ENCODE data around the gene TCF3. TPM values are rescaled to one million over a fixed set of nuclear protein-coding genes. Genes with fewer than 3 reads are reported as not detected.
"Not testable (repeated sequence)": the region's sequence is repeated elsewhere in the genome, so short reads cannot be mapped to it uniquely, and the experiment has no call there.

The TCF3 gene
- total and polyA plus RNA-seq, 4 donors, result 5.2 to 119 (median 12.8) TPM

DNA sequence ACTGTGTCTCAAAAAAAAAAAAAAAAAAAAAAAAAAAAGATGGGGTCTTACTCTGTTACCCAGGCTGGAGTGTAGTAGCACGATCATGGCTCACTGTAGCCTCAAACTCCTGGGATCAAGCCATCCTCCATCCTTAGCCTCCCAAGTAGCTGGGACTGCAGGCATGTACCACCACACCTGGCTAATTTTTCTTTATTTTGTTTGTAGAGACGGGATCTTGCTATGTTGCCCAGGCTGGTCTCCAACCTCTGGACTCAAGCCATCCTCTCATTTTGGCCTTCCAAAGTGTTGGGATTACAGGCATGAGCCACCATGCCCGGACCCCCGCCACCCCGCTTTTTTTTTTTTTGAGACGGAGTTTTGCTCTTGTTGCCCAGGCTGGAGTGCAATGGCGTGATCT lies 10.8 kb upstream of the TCF3 start:
- not testable (repeated sequence) for H3K4me3 ChIP-seq (ENCODE audit: low read depth in 1 of 3, low read length in 3 of 3); H3K9me3 ChIP-seq (ENCODE audit: control insufficient read depth in 4 of 4, low read length in 3 of 4); H3K36me3 ChIP-seq (ENCODE audit: control insufficient read depth in 4 of 4, insufficient read depth in 3 of 4, low read depth in 1 of 4, low read length in 3 of 4); H3K27ac ChIP-seq (ENCODE audit: low read depth in 1 of 2, low read length in 2 of 2); H3K27me3 ChIP-seq (ENCODE audit: control insufficient read depth in 4 of 4, insufficient read depth in 4 of 4, low read length in 3 of 4); H3K4me1 ChIP-seq (ENCODE audit: control insufficient read depth in 4 of 4, insufficient read depth in 4 of 4, low read length in 3 of 4); DNase-seq (ENCODE audit: low spot score); H3K9ac ChIP-seq (ENCODE audit: low read depth in 1 of 2, low read length in 2 of 2)
- 93% methylated on average over 7 of the region's 7 CpGs for WGBS

DNA sequence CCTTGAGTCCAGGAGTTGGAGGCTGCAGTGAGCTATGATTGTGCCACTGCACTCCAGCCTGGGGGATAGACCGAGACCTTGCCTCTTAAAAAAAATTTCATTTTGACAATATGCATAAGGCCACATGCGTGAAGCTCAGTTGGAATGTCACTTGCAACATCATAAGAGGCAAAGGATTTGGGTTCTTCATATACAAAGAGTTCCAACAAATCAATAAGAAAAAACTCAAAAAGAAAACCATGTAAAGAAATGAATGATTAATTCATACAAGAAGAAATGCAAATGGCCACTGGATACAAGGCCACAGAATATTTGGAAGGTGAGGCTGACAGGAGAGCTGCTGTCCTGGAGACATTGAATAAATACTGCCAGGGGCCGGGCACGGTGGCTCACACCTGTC lies 9.6 kb upstream of the TCF3 start:
- Histone ChIP-seq H3K9ac (ENCODE audit: low read depth in 1 of 2, low read length in 2 of 2) (no peak overlapping the region), H3K27me3 (ENCODE audit: control insufficient read depth in 4 of 4, insufficient read depth in 4 of 4, low read length in 3 of 4) (peaks cover 0 to 3% (median 0%) of the 10 kb centered on the region in 4 donors), H3K4me1 (ENCODE audit: control insufficient read depth in 4 of 4, insufficient read depth in 4 of 4, low read length in 3 of 4) (no peaks in the 10 kb centered on the region), H3K27ac (ENCODE audit: low read depth in 1 of 2, low read length in 2 of 2) (no peak overlapping the region), H3K36me3 (ENCODE audit: control insufficient read depth in 4 of 4, insufficient read depth in 3 of 4, low read depth in 1 of 4, low read length in 3 of 4) (no peaks in the 10 kb centered on the region), H3K4me3 (ENCODE audit: low read depth in 1 of 3, low read length in 3 of 3) (no peak overlapping the region), H3K9me3 (ENCODE audit: control insufficient read depth in 4 of 4, low read length in 3 of 4) (no peaks in the 10 kb centered on the region)
- no peak for TF ChIP-seq GABPA (IDR thresholded peaks at IDR 0.05 in 1 of 2, conservative IDR thresholded peaks at IDR 0.05 in 1 of 2)
- no peak for TF ChIP-seq JUND (IDR thresholded peaks at IDR 0.05)
- no peak for TF ChIP-seq TAF1 (conservative IDR thresholded peaks at IDR 0.05)
- TF ChIP-seq FOXA2 (IDR thresholded peaks at IDR 0.05), result no peak
- no peak for TF ChIP-seq FOXA1 (IDR thresholded peaks at IDR 0.05)
- no peak for TF ChIP-seq RXRA (IDR thresholded peaks at IDR 0.05)
- TF ChIP-seq EGR1 (IDR thresholded peaks at IDR 0.05; ENCODE audit: low read depth in 2 of 2), result no peak
- no peak for TF ChIP-seq HNF4G (IDR thresholded peaks at IDR 0.05)
- TF ChIP-seq NR2F2 (IDR thresholded peaks at IDR 0.05), result no peak
- TF ChIP-seq, protein P1, sequence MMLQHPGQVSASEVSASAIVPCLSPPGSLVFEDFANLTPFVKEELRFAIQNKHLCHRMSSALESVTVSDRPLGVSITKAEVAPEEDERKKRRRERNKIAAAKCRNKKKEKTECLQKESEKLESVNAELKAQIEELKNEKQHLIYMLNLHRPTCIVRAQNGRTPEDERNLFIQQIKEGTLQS (IDR thresholded peaks at IDR 0.05), result no peak
- 95% methylated on average over 4 of the region's 4 CpGs for WGBS
- DNase-seq (ENCODE audit: low spot score), result no peak

DNA sequence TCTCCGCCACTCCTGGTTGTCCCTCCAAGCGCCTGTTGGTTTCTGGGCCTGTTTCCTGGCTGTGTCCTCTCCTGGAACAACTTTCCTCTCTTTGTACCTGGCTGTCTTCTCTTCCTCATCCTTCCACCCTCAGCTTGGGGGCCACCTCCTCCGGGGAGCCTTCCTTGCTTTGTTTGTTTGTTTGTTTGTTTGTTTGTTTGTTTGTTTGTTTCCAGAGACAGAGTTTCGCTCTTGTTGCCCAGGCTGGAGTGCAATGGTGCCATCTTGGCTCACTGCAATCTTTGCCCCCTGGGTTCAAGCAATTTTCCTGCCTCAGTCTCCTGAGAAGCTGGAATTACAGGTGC lies 6.6 kb upstream of the TCF3 start:
- Histone ChIP-seq H3K27me3 (ENCODE audit: control insufficient read depth in 4 of 4, insufficient read depth in 4 of 4, low read length in 3 of 4) (no peaks in the 10 kb centered on the region), H3K9me3 (ENCODE audit: control insufficient read depth in 4 of 4, low read length in 3 of 4) (no peaks in the 10 kb centered on the region), H3K4me1 (ENCODE audit: control insufficient read depth in 4 of 4, insufficient read depth in 4 of 4, low read length in 3 of 4) (no peaks in the 10 kb centered on the region), H3K36me3 (ENCODE audit: control insufficient read depth in 4 of 4, insufficient read depth in 3 of 4, low read depth in 1 of 4, low read length in 3 of 4) (no peaks in the 10 kb centered on the region), H3K9ac (ENCODE audit: low read depth in 1 of 2, low read length in 2 of 2) (no peak overlapping the region), H3K4me3 (ENCODE audit: low read depth in 1 of 3, low read length in 3 of 3) (no peak overlapping the region), H3K27ac (ENCODE audit: low read depth in 1 of 2, low read length in 2 of 2) (no peak overlapping the region)
- 80% methylated on average over 4 of the region's 4 CpGs for whole genome bisulfite sequencing
- no peak for DNase-seq (ENCODE audit: low spot score)
- no peak for TF ChIP-seq HNF4A (conservative IDR thresholded peaks at IDR 0.05)
- no peak for TF ChIP-seq SP1 (IDR thresholded peaks at IDR 0.05)
- TF ChIP-seq GABPA (IDR thresholded peaks at IDR 0.05 in 1 of 2, conservative IDR thresholded peaks at IDR 0.05 in 1 of 2), result no peak
- TF ChIP-seq, protein P2, sequence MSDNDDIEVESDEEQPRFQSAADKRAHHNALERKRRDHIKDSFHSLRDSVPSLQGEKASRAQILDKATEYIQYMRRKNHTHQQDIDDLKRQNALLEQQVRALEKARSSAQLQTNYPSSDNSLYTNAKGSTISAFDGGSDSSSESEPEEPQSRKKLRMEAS (IDR thresholded peaks at IDR 0.05), result no peak
- TF ChIP-seq, protein P3, sequence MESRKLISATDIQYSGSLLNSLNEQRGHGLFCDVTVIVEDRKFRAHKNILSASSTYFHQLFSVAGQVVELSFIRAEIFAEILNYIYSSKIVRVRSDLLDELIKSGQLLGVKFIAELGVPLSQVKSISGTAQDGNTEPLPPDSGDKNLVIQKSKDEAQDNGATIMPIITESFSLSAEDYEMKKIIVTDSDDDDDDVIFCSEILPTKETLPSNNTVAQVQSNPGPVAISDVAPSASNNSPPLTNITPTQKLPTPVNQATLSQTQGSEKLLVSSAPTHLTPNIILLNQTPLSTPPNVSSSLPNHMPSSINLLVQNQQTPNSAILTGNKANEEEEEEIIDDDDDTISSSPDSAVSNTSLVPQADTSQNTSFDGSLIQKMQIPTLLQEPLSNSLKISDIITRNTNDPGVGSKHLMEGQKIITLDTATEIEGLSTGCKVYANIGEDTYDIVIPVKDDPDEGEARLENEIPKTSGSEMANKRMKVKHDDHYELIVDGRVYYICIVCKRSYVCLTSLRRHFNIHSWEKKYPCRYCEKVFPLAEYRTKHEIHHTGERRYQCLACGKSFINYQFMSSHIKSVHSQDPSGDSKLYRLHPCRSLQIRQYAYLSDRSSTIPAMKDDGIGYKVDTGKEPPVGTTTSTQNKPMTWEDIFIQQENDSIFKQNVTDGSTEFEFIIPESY (IDR thresholded peaks at IDR 0.05), result no peak
- TF ChIP-seq HNF4G (IDR thresholded peaks at IDR 0.05), result no peak
- TF ChIP-seq YY1 (IDR thresholded peaks at IDR 0.05), result no peak
- TF ChIP-seq, protein P4, sequence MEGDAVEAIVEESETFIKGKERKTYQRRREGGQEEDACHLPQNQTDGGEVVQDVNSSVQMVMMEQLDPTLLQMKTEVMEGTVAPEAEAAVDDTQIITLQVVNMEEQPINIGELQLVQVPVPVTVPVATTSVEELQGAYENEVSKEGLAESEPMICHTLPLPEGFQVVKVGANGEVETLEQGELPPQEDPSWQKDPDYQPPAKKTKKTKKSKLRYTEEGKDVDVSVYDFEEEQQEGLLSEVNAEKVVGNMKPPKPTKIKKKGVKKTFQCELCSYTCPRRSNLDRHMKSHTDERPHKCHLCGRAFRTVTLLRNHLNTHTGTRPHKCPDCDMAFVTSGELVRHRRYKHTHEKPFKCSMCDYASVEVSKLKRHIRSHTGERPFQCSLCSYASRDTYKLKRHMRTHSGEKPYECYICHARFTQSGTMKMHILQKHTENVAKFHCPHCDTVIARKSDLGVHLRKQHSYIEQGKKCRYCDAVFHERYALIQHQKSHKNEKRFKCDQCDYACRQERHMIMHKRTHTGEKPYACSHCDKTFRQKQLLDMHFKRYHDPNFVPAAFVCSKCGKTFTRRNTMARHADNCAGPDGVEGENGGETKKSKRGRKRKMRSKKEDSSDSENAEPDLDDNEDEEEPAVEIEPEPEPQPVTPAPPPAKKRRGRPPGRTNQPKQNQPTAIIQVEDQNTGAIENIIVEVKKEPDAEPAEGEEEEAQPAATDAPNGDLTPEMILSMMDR (IDR thresholded peaks at IDR 0.05; ENCODE audit: low read depth, low read length, missing input control), result no peak
- TF ChIP-seq RAD21 (IDR thresholded peaks at IDR 0.05), result no peak
- no peak for TF ChIP-seq EGR1 (IDR thresholded peaks at IDR 0.05; ENCODE audit: low read depth in 2 of 2)
- TF ChIP-seq, protein P1 (IDR thresholded peaks at IDR 0.05), result no peak
- TF ChIP-seq NR2F2 (IDR thresholded peaks at IDR 0.05), result no peak
- no peak for TF ChIP-seq TAF1 (conservative IDR thresholded peaks at IDR 0.05)
- no peak for TF ChIP-seq FOXA1 (IDR thresholded peaks at IDR 0.05)
- TF ChIP-seq, protein P5, sequence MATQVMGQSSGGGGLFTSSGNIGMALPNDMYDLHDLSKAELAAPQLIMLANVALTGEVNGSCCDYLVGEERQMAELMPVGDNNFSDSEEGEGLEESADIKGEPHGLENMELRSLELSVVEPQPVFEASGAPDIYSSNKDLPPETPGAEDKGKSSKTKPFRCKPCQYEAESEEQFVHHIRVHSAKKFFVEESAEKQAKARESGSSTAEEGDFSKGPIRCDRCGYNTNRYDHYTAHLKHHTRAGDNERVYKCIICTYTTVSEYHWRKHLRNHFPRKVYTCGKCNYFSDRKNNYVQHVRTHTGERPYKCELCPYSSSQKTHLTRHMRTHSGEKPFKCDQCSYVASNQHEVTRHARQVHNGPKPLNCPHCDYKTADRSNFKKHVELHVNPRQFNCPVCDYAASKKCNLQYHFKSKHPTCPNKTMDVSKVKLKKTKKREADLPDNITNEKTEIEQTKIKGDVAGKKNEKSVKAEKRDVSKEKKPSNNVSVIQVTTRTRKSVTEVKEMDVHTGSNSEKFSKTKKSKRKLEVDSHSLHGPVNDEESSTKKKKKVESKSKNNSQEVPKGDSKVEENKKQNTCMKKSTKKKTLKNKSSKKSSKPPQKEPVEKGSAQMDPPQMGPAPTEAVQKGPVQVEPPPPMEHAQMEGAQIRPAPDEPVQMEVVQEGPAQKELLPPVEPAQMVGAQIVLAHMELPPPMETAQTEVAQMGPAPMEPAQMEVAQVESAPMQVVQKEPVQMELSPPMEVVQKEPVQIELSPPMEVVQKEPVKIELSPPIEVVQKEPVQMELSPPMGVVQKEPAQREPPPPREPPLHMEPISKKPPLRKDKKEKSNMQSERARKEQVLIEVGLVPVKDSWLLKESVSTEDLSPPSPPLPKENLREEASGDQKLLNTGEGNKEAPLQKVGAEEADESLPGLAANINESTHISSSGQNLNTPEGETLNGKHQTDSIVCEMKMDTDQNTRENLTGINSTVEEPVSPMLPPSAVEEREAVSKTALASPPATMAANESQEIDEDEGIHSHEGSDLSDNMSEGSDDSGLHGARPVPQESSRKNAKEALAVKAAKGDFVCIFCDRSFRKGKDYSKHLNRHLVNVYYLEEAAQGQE (IDR thresholded peaks at IDR 0.05), result no peak
- TF ChIP-seq FOXA2 (IDR thresholded peaks at IDR 0.05), result no peak
- TF ChIP-seq JUND (IDR thresholded peaks at IDR 0.05), result no peak
- no peak for TF ChIP-seq RXRA (IDR thresholded peaks at IDR 0.05)
